NCI-H524 treated with DMSO at 0.1 percent for 48 hours (cell line): Measurements from ENCODE around the gene OR51D1.

Source experiments
- DNase-seq: peaks from one replicate; lab custom pipeline; 2025; lab: John Stamatoyannopoulos, UW

Gene OR51D1, protein sequence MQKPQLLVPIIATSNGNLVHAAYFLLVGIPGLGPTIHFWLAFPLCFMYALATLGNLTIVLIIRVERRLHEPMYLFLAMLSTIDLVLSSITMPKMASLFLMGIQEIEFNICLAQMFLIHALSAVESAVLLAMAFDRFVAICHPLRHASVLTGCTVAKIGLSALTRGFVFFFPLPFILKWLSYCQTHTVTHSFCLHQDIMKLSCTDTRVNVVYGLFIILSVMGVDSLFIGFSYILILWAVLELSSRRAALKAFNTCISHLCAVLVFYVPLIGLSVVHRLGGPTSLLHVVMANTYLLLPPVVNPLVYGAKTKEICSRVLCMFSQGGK

DNA sequence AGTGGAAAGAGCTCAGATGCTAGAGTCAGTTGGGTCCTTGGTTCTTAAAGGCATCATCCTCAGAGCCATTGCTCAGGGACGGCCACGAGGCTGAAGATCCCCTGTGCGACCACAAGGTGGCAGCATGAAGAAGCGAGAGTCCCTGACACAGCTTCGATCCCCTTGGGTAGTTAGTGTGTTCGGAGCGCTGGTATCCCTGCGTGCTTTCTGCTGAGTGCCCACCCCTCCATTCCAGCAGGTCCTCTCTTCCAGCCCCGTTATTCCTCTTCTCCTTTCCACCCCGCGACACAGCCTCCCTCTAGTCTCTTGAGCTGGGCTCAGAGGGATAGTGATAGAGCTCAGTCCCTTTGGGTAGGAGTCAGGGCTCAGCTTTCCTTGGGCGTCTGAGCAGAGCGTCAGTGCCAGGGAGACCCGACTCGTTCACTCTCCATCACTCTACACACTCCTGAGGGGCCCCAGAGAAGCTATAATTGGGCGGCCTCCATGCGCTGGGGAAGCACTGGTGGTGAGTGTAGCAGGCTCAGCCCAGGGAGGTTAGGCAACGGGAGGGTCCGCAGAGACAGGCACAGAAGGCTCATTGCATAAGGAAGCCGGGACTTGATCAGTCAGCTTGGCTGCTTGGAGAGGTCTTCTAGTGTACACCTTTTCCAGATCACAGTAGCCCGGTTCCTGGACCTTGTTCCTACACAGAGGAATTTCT is at the start of gene OR51D1:
TSS of gene OR51D1 (plus strand) at position 516 of the 700 bp plus-strand sequence. CDS start 2,314 bp downstream, outside the sequence.
- peak; percentile 41 for DNase-seq

DNA sequence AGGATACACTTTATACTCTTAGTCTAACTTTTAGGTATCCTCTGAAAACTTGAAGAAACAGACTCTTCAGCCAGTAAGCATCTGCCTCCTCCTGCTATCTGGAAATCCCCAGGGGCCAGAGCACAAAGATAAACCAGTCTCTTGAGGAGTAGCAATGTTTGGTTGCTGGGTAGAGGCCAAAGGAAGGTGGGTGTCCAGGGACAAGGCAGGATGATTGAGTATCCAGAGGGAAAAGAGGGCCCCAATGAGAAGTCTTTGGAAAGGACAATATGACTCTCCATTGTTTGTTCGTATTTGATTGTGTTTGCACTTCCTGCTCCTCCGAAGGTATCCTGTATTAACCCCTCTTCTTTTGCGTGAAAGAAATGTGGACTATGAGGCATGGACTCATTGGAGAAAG is 48.3 kb upstream of the OR51D1 start:
- no peak for DNase-seq

DNA sequence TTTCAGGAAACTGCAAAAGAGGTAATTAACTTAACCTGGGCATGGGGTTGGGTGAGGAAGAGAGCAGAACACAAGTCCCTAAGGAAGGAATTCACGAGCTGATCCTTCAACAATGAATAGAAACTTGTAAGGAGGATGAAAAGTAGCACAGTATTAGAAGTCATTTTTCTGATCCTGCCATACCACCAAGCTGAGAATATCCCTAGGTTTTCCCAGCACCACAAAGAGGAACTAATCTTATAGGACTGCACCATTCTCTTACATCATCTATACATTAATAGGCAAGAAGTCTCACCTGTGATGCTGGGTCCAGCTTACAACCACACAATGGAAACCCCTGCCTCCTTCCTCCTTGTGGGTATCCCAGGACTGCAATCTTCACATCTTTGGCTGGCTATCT is 43.5 kb upstream of the OR51D1 start, which contains the start of gene OR52I1:
TSS of gene OR52I1 (plus strand) at position 301 of the 400 bp plus-strand sequence. CDS start at position 301, 0 bp downstream.
- no peak for DNase-seq

DNA sequence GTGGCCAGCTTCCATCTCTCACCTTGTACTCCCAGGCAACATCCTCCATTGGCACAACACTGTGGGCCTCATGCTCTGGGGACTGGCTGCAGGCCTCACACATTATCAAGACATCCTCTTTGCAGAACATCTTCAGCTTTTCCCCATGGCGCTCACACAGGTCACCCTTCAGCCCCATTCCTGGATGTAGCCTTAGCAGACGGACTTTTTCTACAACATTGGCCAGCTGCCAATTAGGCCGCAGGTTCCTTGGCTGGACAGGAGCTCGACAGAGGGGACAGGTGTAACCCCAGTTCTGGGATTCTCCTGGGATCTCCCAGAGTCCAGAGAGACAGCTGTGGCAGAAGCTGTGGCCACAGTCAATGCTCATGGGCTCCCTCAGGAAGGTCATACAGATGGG is 32.2 kb upstream of the OR51D1 start:
- no peak for DNase-seq

DNA sequence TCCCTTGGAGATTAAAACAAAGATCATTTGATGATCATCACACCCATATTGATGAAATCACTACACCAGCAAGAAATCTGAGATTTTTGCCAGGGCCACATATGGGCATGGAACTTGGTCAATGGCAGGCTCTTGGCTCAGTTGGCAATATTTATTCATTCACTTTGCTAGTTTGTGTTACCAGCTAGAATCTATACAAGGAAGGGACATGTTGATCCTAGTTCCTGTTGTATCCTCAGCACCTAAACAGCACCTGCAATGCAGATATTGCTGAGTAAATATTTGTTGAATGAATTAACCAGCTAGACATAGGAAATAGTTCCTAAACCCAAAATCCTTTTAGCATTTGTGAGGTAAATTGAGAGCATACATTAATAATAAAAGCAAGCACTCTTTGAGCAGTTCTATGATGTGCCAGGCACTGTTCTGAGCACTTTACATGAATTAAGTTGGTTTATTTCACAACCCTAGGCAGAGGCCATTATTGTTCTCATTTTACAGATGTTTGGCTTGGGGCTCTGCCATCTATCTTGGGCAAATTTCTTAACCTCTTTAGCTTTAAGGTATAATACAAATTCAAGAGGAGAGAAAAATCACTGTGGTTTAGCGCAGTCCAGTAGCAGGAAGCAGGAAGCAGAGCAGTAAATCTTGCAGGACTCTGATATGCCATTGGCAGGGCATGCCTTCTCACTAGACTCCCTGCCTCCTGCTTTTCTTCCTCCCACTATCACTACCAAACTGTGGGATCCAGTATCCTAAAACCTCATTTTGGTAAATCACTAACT is 30.9 kb upstream of the OR51D1 start:
- DNase-seq, result no peak

DNA sequence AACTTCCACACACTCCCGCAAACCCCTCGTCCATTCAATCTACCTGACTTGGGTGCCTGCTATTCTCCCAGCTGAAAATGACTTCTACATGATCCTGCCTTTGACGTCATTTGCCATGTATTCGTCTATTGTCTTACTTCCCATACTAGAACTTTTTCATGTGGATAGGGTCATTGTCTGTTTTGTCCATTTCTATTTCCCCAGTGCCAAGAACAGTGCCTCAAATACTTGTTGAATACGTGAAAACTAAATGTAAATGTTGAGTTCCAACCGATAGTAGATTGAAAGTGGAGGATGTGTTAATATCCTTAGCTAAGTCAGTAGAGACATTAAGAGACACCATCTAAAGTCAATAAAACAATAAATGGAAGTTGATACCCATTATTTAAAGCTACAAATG is 30.2 kb upstream of the OR51D1 start:
- no peak for DNase-seq

DNA sequence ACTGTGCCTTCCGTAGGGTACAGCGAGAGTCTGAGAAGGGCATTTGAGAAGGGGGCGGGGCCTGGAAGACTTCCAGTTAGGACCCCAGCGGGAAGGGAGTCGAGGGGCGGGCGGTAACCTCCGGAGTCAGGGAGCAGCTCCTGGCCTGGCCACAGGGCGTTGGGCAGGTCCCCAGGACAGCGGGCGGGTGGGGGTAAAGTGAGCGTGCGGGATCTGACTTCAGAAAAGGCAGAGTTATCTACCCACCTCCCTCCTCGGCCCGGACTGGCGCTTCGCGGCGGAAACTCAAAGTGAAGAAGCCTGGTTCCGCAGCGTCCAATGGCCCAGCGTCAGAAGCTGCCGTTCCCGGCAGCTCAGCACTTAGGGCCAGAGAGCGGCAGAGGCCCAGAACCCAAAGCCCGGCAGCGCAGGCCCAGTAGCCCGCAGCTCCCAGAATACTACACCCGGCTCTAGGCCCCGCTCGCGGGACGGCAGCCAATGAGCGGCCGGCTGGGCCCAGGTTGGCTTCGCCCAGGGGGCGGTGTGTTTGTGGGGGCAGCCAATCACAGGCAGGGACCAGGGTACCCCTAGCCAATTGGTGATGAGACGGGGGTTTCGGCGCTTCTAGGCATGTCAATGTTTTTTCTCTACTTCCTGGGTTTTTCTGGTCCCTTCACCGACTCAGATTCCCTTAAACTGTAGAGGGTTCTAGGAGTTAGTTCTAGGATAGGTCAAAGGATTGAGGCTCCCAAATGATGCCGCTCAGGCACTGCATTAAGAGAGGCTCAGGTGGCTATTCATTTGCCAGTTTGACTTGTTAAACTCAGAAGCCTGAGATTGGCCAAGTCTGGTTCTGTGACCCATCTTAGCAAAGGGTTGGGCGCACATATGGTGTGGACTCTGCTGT is 29.3 kb upstream of the OR51D1 start, which contains the start of gene TRIM68:
TSS of gene TRIM68 (minus strand) at position 451 of the 886 bp plus-strand sequence. CDS start 2,727 bp downstream, outside the sequence.
- peak; percentile 84 for DNase-seq

DNA sequence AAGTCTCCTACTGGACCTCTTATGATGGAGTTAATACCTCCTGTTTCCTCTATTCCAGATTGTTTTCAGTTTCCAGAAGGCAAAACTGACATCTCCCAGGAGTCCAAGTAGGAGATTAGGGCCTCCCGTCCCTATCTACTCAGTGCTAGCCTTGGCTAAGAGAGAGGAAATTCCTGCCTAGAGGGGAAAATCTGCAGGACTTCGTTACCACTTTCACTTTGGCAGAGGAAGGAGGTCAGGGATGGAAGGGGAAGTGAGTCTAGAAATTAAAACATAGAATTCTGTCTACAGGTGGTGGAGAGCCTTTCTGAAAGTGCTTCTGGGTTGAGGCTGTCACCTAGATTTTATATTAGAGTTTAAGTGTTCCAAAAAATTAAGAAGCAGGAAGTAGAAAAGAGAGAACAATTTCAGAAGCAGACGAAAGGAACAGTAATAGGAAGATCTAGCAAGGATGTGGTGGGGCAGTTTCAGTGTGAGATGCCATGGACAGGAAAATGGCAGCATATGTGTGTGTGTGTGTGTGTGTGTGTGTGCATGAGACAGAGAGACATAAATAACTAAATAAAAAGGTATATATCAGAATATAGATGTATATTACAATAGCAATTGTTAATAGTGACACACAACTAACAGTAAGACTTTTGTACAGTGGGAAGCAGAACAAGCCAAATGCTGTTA is 26.9 kb upstream of the OR51D1 start:
- DNase-seq, result no peak

DNA sequence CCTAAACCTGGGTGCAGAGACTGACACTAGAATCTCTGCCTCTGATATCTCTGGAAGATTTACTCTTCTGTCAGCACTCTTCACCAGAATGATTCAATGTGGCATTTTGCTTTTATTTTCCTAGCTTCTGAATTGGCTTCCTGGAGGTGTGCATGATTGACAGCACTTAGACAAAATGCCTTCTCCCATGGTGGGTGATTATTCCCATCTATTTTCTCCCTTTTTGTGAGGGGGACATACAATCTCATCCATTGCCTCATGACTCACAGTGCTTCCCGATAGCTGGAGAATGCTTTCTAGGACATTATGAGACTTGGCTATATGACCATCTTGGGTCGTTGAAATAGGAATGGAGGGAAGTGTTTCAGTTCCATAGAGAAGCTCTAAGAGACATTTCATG is 25.3 kb upstream of the OR51D1 start:
- DNase-seq, result no peak

DNA sequence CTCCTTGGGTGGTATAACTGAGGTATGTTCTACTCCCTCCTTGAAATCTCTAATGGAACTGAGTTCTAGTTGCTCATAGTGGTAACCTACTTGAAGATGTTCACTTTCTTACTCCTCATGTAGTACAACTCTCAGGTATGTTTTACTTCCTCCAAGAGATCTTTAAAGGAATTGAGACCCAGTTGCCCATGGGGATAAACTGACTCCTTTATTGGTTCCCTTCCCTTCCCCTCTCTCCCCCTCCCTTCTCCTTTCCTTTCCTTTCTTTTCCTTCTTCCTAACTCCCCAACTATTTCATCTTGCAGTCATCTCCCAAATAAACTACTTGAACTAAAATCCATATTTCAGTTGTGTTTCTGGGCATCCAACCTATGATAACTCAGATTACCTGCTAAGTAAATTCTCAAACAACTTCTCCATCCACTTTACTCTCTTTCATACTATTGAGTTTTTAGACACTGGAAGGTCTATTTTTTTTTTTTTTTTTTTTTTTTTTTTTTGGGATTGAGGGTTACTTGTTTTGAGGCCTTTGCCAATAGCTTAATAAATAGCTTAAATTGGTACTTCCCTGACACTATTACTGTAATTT is 21.3 kb upstream of the OR51D1 start:
- no peak for DNase-seq

DNA sequence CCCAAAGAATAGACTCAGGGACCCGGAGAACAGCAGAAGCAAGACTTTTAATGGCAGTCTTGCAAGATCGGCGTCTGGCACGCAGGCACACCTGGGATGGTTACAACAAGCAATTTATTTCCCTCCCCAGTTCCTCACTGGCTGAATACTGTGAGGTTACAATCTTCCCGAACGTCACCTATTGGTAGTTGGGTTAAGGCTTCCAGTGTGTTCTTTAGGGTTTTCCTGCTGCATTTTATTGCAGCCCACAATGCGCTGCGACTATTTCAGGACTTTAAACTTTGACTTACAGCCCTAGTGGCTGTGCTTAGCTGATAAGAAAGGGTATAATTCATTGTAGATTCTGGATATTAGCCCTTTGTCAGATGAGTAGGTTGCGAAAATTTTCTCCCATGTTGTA is 17.8 kb upstream of the OR51D1 start:
- no peak for DNase-seq

DNA sequence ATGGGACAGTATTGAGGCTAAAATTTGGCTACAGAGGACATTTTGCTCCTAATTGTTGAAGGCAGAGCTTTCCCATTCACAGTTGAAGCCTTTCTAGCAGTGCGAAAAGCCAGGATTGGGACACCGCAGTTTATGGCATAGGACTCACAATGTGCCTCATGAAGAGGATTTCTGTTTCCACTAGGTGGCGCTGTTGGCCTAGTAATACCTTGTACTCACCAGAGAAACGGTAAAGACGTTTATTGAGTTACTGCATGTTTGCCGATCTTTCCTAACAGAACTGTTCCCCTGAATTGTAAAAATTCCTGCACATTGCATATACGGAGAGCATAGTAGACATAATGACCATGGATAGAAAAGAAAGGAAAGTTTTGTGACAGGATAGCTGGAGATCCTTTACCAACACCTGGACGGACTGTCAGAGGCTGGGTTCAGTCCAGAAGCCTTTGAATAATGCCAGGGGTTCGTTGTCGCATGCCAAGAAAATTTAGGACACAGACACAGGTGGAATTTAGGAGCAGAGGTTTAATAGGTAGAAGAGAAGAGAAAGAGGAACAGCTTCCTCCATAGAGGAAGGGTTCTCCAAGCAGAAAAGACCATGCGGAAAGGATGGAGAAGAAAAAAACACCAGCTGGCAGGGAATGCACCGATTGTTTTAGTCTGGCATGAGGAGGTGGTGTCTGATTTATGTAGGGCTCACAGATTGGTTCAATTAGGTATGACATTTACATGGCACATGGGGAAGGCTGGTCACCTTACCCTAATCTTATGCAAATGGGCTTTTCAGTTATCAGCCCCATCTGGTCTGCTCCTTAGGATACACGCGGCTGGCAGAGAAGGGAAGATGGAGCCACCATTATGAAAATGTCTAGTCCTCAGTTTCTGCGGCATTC is 10.8 kb upstream of the OR51D1 start:
- peak; percentile 89 for DNase-seq

DNA sequence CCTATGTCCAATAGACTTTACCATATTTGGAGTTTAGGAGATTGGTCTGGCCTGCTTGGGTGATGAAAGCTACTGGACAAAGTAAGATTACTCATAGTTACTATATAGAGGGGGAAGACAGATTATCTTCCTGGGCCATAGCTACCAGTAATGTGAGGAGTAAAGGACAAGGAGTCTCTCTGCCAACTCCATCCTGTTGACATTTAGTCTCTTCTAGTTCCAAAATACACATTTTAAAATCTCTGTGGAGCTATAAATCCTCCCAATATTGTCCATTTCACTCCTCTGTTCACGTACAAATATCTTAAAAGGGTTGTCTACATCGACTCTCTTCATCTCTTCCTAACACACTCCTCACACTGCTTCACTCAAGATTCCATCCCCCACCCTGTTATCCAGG is 1.1 kb upstream of the OR51D1 start:
- DNase-seq, result no peak

DNA sequence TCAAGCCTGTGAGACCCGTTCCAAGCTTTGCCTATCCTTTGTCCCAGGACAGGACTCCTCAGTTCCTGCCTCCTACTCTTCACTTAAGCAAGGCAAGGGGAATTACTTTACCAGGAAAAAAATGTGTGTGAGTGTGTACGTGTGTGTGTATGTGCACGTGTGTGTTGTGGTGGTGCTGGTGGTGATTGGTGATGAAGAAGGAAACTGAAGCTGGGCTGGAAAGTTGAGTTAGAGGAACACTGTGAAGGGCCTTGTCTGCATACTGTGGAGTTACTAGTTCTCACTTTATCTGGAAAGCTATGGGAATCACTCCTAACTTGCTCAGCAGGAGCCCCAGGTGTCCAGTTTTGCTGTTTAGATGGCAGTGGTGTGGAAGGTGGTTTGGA is 378 bp downstream of the OR51D1 start:
- DNase-seq, result no peak

DNA sequence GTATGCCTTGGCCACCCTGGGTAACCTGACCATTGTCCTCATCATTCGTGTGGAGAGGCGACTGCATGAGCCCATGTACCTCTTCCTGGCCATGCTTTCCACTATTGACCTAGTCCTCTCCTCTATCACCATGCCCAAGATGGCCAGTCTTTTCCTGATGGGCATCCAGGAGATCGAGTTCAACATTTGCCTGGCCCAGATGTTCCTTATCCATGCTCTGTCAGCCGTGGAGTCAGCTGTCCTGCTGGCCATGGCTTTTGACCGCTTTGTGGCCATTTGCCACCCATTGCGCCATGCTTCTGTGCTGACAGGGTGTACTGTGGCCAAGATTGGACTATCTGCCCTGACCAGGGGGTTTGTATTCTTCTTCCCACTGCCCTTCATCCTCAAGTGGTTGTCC is 2.7 kb downstream of the OR51D1 start:
- no peak for DNase-seq

DNA sequence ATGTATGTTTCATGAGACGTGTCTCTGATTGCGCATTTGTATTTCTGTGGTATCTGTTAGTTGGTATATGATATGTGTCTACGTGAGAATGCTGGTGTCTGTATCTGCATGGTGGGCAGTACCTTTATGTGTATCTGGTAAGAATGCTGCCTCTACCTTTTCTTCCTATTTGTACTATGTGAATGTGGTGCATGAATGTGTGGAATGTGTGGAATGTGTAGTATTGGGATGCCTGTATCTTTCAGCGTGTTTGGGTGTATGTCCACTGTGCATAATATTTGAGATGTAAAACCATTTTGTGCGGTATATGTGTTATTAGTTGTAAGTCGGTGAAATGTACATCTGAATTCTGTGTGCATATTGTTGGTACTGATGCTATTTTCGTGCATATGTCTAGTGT is 4.2 kb downstream of the OR51D1 start:
- no peak for DNase-seq

DNA sequence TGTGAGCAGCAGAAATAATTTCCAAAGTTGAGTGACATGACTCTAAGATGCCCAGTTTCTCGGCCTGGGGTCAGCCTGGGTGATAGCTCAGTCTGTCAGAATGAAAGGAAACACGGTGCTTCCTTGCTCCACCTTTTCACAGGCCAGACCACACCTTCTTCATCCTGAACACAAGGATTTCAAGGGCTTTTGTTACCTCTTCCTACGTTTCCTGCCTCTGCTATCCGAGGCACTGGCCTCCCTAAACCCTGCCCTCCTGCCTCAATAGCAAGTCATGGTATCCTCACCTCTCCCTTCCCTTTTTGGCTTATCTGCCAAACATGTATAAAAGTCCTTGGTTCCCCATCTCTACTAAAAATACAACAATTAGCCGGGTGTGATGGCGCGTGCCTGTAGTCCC is 4.8 kb downstream of the OR51D1 start:
- DNase-seq, result no peak

DNA sequence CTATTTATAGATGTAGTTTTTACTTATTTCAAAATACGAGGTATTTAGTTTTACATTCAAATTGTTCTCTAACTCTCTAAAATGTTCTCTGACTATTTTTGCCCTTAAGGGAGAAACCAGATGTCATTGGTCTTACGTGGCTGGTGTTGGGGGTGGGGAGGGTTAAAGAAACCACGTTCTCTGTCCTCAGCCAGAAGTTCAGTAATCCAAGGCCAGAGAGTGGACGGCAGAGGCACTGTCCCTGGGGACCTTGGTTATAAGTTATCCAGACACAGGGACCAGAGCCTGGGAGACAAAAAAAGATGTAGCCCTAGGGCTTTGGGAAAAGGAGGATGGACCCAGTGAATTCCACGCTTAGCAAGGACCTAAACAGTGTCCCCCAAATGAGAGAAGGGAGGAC is 5.8 kb downstream of the OR51D1 start:
- no peak for DNase-seq

DNA sequence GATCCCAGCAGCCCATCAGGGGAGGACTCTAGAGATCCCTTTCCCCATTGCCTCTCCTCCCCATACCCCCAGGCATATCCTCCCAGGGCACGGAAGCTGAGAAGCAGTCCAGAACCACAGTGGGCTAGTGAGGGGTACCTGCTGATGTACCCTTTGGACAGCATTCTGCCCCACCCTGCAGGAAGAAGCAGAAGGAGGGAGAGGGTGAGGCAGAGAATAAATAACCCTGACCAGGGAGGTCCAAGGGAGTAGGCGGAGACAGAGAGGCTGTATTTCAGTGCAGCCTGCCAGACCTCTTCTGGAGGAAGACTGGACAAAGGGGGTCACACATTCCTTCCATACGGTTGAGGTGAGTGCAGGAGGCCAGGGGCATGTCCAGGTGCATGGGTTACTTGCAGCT is 6.4 kb downstream of the OR51D1 start, which contains the start of gene OR51E1:
TSS of gene OR51E1 (plus strand) at position 301 of the 400 bp plus-strand sequence. CDS start 8,545 bp downstream, outside the sequence.
- no peak for DNase-seq
